ELF-1 (cell line): ENCODE measurements around the gene LSMEM2.
"Not testable (repeated sequence)": the region's sequence is repeated elsewhere in the genome, so short reads cannot be mapped to it uniquely, and the experiment has no call there.

Source experiments
- DNase-seq: peaks from one replicate; pipeline ENCODE4 v3.0.0-alpha.2; 2016; ENCODE audit warnings: low read depth, low spot score

Gene LSMEM2

GRCh38 chr3:50264964-50265485, 13.9 kb upstream of the LSMEM2 start:
- DNase-seq: no peak

DNA sequence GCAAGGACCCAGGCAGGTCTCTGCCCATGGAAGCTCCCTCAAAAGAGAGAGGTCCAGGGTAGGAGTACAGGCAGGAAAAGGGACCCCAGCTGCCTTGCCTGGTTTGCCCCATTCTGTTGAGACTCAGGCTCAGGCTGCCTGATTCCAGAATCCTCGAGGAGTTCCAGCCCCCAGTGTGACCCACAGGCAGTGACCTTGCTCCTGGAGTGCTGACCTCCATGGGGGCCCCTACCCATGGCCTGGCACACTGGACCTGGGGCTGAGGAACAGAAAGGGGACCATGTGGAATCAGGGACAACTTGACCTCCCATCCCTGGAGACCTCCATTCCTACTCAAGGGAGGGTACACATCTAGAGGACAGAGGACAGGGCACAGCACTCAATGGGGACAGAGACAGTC, 13.3 kb upstream of the LSMEM2 start:
- DNase-seq: no peak

- peak; percentile 35 for DNase-seq
These were observed 12.9 kb upstream of the LSMEM2 start for GRCh38 chr3:50266017-50266416.

GRCh38 chr3:50266836-50267235, 12.1 kb upstream of the LSMEM2 start:
- DNase-seq: no peak

GRCh38 chr3:50267280-50267913, 11.5 kb upstream of the LSMEM2 start:
- DNase-seq: no peak

DNA sequence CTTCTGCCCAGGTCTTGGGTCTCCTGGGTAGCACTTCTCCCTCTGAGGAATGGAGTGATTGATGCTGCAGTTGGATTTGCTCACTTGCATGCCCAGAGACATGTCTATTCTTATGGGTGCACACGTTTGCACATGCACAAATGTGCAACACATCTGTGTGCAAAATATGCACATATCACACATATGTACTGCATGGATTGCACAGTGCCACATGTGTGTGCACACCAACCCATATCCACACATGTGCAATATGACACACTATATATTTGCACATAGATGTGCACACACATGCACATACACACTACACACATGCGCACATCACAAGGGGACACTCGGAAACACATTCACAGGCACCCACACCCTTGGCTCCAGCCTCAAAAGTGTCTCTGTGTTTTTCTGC, 10.6 kb upstream of the LSMEM2 start:
- DNase-seq: no peak

DNA sequence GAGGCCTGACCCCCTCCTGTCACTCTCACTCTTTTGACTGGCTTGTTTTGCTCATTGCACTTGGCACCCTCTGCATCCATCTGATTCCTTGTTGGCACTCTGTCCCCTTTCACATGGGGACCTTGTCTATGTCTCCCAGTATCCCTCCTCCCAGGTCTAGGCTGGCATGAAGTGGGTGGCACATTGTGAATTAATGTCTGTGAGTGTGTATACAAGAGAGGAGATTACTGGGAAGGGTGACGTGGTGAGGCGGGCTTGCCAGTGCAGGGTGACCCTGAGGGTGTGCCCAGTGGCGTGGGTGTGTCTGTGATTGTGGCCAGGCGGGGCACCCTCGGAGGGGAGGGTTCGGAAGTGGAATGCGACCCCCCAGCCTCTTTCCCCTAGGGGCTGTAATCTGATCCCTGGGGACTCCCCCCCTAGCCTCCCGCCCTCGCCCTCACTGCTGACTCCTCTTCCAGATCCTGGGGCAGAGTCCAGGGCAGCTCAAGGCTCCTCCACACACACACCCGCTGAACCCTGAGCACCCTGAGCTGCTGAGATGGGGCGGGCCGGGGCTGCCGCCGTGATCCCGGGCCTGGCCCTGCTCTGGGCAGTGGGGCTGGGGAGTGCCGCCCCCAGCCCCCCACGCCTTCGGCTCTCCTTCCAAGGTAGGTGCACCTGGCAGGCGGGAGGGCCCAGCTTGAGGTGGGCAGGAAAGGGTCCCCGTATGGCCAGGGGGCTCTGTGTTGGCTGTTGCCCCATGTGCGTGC, 10.0 kb upstream of the LSMEM2 start, which contains the start of gene SEMA3B:
TSS of gene SEMA3B (plus strand) at position 445 of the 749 bp plus-strand sequence. CDS start at position 539, 94 bp downstream.
- DNase-seq: peak; percentile 43

- no peak for DNase-seq
These were observed 9.4 kb upstream of the LSMEM2 start for GRCh38 chr3:50269460-50269859.

DNA sequence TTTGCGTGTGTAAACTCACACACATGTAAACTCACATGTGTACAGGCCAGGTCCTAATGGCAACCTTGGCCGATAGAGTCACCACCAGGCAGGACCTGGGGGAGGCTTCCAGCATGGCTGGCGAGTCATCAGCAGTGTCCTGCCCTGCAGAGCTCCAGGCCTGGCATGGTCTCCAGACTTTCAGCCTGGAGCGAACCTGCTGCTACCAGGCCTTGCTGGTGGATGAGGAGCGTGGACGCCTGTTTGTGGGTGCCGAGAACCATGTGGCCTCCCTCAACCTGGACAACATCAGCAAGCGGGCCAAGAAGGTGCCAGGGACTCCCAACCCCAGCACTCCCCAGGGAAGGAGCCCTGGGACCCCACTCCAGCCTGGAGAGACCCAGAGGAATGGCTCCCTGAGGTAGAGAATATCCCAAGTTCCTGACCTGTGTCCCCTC, 8.9 kb upstream of the LSMEM2 start:
- no peak for DNase-seq

GRCh38 chr3:50270422-50271224, 8.3 kb upstream of the LSMEM2 start:
- DNase-seq: no peak

- peak; percentile 39 for DNase-seq
These were observed 7.5 kb upstream of the LSMEM2 start for GRCh38 chr3:50271314-50271936.

- DNase-seq: not testable (repeated sequence)
These were observed 6.4 kb upstream of the LSMEM2 start for GRCh38 chr3:50272538-50272910.

DNA sequence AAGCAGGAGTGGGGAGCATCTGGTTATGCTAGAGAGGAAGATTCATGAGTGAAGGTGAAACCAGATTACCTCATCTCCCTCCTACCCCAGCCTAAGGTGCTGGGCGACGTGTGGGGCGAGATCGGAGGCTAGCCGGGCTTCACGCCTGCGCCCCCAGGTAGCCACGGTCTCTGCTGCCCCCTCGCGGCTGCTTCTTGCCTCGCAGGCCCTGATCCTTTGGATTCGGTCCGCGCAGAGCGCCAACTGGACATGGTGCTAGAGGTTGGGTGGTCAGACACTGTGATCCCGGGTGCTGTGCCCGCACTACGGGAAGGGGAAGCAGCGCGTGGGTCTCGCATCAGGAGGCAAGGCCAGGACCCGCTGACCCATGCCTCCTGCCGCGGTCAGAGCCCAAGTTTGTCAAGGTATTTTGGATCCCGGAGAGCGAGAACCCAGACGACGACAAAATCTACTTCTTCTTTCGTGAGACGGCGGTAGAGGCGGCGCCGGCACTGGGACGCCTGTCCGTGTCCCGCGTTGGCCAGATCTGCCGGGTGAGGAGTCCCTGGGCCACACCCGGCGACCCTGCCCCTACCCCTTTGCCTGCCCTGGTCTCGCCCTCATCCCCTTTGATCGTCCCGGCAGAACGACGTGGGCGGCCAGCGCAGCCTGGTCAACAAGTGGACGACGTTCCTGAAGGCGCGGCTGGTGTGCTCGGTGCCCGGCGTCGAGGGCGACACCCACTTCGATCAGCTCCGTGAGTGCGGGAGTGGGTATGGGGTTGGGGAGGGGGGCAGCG, 5.8 kb upstream of the LSMEM2 start:
- peak; percentile 93 for DNase-seq

GRCh38 chr3:50273689-50274065, 5.2 kb upstream of the LSMEM2 start:
- DNase-seq: no peak

DNA sequence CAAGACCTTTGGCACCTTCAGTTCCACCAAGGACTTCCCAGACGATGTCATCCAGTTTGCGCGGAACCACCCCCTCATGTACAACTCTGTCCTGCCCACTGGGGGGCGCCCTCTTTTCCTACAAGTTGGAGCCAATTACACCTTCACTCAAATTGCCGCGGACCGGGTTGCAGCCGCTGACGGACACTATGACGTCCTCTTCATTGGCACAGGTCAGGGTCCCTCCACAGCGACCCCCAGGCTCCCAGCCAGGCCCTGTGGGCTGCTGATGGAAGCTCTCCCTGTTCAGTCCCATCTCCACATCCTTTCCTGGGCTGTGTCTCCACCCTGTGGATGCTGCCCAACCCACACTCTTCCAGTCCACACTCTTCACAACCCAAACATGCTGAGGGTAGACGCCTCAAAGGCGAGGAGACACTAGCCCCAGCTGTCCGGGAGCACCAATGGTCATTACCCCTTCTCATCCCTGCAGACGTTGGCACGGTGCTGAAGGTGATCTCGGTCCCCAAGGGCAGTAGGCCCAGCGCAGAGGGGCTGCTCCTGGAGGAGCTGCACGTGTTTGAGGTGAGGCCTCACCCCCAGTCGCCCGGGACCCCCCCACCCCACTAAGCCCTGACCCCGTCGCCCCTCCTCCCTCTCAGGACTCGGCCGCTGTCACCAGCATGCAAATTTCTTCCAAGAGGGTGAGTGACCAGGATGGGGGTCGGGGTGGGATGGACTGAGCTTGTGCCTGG, 4.3 kb upstream of the LSMEM2 start:
- DNase-seq: peak; percentile 88

- peak; percentile 69 for DNase-seq
These were observed 3.5 kb upstream of the LSMEM2 start for GRCh38 chr3:50275141-50275995.

DNA sequence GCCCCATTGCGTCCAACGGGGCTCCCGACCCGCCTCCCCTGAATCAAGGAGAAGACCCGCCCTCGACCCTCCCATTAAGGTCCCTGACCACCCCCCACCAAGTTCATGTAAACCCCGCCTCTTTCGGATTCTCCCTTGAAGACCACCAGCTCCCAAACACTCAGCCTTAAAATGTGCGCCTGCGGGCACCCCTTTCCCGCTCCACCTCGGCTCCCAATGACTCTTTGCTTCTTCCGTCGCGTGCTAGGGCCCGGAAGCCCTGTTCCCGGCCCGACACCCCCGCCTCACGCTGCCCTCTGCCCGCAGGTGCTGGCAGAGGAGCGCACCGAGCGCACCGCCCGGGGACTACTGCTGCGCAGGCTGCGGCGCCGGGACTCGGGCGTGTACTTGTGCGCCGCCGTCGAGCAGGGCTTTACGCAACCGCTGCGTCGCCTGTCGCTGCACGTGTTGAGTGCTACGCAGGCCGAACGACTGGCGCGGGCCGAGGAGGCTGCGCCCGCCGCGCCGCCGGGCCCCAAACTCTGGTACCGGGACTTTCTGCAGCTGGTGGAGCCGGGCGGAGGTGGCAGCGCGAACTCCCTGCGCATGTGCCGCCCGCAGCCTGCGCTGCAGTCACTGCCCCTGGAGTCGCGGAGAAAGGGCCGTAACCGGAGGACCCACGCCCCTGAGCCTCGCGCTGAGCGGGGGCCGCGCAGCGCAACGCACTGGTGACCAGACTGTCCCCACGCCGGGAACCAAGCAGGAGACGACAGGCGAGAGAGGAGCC, 2.7 kb upstream of the LSMEM2 start:
- peak; percentile 46 for DNase-seq

- no peak for DNase-seq
These were observed 2.2 kb upstream of the LSMEM2 start for GRCh38 chr3:50276762-50277101.
